SU-DHL-6 (cell line): ENCODE results near the gene PCDHA9.

Experiments
- EZH2phosphoT487 ChIP-seq: fragments of 200-600 bp; sonication (generic), shearing (Covaris generic); conservative IDR thresholded peaks from 2 replicates; pipeline ENCODE4 v1.6.1; 2018; ENCODE audit warnings: mild to moderate bottlenecking, antibody characterized with exemption, low read length, moderate library complexity, mixed read lengths
- TF ChIP-seq, protein P1 (sequence below): fragments of 200-600 bp; sonication (generic); IDR thresholded peaks from one replicate; pipeline ENCODE4 v1.5.1; 2017; ENCODE audit warnings: antibody characterized with exemption, mild to moderate bottlenecking, low read length, moderate library complexity; ENCODE audit not compliant: insufficient read depth, poor library complexity, severe bottlenecking

DNA sequence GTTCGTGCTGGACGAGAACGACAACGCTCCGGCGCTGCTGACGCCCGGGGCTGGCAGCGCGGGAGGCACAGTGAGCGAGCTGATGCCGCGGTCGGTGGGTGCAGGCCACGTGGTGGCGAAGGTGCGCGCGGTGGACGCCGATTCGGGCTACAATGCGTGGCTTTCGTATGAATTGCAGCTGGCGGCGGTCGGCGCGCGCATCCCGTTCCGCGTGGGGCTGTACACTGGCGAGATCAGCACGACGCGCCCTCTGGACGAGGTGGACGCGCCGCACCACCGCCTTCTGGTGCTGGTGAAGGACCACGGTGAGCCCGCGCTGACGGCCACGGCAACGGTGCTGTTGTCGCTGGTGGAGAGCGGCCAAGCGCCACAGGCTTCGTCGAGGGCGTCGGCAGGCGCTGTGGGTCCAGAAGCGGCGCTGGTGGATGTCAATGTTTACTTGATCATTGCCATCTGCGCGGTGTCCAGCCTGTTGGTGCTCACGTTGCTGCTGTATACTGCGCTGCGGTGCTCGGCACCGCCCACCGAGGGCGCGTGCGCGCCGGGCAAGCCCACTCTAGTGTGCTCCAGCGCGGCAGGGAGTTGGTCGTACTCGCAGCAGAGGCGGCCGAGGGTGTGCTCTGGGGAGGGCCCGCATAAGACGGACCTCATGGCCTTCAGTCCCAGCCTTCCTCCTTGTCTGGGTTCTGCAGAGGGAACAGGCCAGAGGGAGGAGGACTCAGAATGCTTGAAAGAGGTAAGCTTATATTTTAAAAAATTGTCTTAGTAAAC is 35.9 kb downstream of the PCDHA9 start:
- TF ChIP-seq, protein P1, sequence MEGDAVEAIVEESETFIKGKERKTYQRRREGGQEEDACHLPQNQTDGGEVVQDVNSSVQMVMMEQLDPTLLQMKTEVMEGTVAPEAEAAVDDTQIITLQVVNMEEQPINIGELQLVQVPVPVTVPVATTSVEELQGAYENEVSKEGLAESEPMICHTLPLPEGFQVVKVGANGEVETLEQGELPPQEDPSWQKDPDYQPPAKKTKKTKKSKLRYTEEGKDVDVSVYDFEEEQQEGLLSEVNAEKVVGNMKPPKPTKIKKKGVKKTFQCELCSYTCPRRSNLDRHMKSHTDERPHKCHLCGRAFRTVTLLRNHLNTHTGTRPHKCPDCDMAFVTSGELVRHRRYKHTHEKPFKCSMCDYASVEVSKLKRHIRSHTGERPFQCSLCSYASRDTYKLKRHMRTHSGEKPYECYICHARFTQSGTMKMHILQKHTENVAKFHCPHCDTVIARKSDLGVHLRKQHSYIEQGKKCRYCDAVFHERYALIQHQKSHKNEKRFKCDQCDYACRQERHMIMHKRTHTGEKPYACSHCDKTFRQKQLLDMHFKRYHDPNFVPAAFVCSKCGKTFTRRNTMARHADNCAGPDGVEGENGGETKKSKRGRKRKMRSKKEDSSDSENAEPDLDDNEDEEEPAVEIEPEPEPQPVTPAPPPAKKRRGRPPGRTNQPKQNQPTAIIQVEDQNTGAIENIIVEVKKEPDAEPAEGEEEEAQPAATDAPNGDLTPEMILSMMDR, result no peak
- TF ChIP-seq EZH2phosphoT487, result no peak
